GM18867 (cell line): ENCODE results near the gene MBNL1.

Source experiments
- ATAC-seq: cut with Tn5 transposase; IDR thresholded peaks from one replicate; pipeline ENCODE4 v1.9.1; 2021; ENCODE audit warnings: mild to moderate bottlenecking, moderate library complexity; ENCODE audit not compliant: unreplicated experiment

The MBNL1 gene

DNA sequence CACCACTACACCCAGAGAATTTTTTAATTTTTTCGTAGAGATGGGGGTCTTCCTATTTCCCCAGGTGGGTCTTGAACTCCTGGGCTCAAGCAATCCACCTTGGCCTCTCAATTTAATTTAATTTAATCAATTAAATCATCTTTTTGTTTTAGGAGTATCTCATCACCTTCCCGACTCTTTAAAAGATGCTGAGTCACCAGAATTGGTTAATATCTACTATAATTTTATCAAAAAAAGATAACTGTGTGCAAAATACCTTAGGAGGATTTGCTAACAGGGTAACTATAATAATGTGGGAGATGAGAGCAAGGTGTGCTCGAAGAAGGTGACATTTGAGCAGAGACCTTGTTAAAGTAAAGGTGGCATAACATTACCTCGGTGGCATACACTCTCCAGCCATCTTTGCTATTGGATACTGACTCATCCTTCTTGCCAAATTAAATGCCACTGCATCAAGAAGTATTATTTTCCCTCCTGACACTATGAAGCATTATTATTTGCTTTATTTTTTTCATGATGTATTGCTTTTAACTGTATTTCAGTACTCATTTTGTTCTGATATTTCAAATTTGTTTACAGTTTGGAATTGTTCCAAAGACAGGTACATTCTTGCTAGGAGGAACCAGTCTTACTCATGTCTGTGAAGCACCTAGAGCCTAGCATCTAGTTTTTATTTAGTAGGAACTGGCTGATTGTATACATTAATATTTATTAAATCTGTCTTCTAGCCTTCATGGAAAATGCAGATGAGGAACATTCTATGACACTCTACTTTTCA is 200.7 kb downstream of the MBNL1 start:
- ATAC-seq, result no peak

DNA sequence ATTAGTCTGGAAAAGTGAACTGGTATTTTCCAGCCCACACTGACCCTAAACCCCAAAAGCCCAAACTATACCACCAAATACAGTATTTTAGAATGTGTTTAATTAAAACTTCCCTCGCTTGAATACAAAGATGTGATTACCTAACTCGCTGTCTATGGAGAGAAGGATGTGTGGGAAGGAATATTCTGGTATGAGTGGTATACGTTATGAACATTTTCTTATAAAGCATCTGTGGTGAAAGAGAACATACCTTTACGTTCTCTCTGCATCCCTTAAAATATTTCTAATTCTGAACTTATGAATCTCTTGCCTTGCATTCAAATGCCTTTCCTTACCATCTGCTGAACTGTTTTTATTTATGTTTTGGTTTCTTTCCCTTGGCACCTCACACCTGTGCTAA is 201.4 kb downstream of the MBNL1 start:
- ATAC-seq, result no peak

- ATAC-seq, result no peak
These were observed 202.2 kb downstream of the MBNL1 start for GRCh38 chr3:152470893-152471292.

- ATAC-seq, result peak; percentile 75
These were observed 203.3 kb downstream of the MBNL1 start for GRCh38 chr3:152471814-152472671.

GRCh38 chr3:152472672-152472954 is 203.9 kb downstream of the MBNL1 start:
- ATAC-seq, result no peak

GRCh38 chr3:152474585-152474984 is 205.9 kb downstream of the MBNL1 start:
- ATAC-seq, result peak; percentile 54

DNA sequence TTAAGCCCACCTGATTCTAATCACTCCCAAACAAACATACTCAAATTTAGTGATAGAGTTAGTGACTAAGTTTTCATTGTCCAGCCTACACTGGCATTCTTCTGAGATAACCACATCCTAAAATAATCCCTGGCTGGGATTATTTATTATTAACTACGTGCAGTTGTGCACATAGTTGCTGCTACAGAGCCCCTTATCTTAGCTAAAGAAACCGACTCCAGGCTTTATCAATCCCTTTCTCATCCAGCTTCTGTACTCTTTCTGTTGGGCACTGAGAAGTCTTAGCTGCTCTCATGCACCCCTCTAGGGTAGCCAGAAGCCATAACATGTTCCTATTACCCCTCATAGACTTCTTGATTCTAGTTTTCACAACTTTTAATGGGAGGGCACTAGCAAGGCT is 208.7 kb downstream of the MBNL1 start:
- ATAC-seq, result no peak

DNA sequence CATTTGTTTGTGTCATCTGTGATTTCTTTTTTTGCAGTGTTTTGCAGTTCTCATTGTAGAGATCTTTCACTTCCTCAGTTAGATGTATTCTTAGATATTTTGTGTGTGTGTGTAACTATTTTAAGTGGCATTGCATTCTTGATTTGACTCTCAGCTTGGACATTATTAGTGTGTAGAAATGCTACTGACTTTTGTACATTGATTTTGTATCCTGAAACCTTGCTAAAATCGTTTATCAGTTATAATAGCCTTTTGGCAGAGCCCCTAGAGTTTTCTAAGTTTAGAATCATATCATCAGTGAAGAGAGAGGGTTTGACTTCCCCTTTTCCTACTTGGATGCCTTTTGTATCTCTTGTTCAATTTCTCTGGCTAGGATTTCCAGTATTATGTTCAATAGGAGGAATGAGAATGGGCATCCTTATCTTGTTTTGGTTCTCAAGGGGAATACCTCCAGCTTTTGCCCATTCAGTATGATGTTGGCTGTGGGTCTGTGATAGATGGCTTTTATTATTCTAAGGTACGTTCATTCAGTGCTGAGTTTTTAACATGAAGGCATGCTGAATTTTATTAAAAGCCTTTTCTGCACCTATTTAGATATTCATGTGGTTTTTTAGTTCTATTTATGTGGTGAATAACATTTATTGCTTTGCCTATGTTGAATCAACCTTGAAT is 211.7 kb downstream of the MBNL1 start:
- ATAC-seq, result peak; percentile 90

DNA sequence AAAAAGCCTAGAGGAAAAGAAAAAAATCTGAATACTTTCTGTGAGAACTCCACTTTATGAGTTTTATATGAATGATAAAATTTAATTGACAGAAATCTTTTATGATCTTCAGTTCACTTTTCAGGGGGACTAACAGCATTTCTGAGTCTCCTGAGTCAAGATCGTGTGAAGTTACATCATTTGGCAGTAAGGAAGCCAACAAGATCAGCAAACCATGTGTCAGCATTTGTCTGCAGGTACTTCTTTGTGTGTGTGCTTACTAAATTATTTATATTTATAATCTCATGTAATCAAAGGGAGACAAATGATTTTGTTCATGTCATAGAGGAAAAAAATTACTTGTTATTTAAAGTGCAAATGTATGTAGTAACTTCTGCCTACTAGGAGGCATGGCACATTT is 217.6 kb downstream of the MBNL1 start:
- ATAC-seq, result no peak

DNA sequence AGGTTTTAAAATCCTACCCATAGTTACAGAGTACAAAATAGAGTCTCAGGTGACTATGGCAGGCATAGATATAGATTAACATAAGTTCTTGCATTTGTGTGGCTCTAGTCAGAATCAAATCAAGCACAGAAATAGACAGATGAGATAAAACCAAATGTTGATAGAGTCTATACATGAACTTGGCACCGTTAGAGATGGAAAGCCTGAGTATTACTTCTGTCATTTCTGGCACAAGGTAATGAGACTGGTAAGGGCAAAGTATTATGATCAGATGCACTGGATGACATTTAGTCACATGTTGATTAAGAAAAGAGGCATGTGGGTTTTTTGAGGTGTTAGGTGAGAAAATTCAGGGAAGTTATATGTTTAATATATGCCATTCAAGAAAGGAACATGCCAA is 219.7 kb downstream of the MBNL1 start:
- no peak for ATAC-seq

GRCh38 chr3:152491922-152492321 is 223.2 kb downstream of the MBNL1 start:
- ATAC-seq, result peak; percentile 71

DNA sequence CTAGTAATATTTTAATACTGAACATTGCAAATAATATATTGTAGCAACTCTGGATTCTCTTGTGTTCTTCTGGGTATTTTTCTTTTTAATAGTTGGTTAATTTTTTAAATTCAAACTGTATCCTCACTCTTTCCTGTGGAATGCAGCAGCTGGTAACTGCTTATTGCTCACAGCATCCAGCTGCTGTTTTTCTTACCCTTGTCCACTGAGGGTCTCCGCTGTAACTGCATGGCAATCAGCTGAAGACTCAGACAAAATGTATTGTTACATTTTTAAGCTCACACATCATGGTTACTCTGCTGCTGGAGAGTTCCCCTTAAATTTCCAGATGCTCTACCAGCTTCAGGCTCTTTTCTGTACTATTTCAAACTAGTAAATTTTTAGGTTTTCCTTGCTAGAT is 227.6 kb downstream of the MBNL1 start:
- ATAC-seq, result no peak

GRCh38 chr3:152496716-152497115 is 228.0 kb downstream of the MBNL1 start:
- ATAC-seq, result peak; percentile 70

GRCh38 chr3:152497457-152497856 is 228.7 kb downstream of the MBNL1 start:
- no peak for ATAC-seq

GRCh38 chr3:152497890-152498289 is 229.2 kb downstream of the MBNL1 start:
- ATAC-seq, result no peak

DNA sequence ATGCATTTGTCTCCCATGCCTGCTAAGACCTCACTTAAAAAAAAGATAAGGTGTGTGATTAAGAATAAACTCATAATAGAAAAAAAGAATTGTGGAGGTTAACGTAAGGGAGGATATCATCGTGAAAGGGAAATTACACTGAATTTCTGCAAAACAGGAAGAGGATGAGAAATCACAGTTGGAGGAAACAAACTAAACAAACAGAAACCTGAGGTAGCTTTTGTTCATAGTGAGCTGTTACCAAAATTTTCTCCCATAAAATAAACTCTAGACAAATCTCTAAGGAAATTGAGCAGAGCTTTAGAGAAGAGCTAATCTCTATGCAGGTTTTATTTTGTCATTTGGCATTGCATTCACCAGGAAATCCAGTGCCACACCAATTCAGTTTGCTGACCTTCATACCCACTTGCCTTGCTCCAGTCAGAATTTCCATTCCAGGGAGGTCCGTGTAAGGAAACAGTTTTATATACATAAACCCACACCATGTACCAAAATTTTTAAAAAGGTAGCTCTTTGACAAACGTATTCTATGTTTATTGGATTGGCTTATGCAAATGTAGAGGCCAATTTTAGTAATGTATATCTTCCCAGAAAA is 231.2 kb downstream of the MBNL1 start:
- no peak for ATAC-seq

- peak; percentile 98 for ATAC-seq
These were observed 237.2 kb downstream of the MBNL1 start for GRCh38 chr3:152505926-152506325.

GRCh38 chr3:152508705-152509104 is 240.0 kb downstream of the MBNL1 start:
- no peak for ATAC-seq

- ATAC-seq, result peak; percentile 85
These were observed 243.2 kb downstream of the MBNL1 start for GRCh38 chr3:152511904-152512303.

- no peak for ATAC-seq
These were observed 244.7 kb downstream of the MBNL1 start for GRCh38 chr3:152513301-152513960.
